HG02870 (cell line): ENCODE results near the gene PDS5B.
"Not testable (repeated sequence)": the region's sequence is repeated elsewhere in the genome, so short reads cannot be mapped to it uniquely, and the experiment has no call there.

Source experiments
- ATAC-seq: cut with Tn5 transposase; IDR thresholded peaks from one replicate; pipeline ENCODE4 v1.9.1; 2021; ENCODE audit warnings: mild to moderate bottlenecking, moderate library complexity; ENCODE audit not compliant: unreplicated experiment

PDS5B gene

DNA sequence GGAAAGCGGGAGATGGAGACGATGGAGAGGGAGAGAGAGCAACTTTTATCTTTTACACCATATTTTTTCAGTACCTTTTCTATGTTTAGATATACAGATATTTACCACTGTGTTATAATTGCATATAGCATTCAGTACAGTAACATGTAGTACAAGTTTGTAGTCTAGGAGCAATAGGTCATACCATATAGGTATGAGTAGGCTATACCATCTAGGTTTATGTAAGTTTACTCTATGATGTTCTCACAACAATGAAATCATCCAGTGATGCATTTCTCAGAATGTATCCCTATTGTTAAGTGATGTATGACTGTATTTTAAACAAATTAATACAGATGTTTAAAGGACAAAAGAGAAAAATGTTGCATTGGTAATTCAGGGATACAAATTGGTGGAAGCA is 136.1 kb downstream of the PDS5B start:
- no peak for ATAC-seq

- no peak for ATAC-seq
These were observed 137.7 kb downstream of the PDS5B start for GRCh38 chr13:32723987-32724386.

DNA sequence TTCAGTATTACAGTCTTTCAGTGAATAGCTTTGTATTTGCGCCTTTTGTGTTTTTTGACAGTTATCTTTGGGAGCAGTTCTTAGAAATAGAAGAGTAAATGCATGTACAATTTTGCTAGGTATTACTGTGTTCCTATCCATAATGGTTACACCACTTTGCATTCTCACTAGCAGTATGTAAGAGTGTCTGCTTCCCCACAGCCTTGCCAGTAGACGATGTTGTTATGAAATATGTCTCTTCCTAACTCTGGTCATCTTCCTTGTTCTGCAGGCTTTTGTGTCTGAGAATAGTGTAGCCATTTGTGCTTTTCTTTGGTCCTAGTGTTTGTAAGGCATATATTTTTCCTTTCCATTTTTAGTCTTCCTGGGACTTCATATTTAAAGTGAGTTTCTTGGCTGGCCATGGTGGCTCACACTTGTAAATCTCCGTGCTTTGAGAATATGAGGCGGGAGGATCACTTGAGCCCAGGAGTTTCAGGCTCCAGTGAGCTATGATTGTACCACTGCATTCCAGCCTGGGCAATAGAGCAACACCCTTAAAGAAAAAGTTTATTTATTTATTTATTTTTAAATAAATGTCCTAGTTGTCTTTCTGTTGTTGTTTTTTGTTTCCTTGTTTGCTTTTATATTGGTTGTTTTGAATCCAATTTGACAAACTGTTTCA is 140.3 kb downstream of the PDS5B start:
- no peak for ATAC-seq

DNA sequence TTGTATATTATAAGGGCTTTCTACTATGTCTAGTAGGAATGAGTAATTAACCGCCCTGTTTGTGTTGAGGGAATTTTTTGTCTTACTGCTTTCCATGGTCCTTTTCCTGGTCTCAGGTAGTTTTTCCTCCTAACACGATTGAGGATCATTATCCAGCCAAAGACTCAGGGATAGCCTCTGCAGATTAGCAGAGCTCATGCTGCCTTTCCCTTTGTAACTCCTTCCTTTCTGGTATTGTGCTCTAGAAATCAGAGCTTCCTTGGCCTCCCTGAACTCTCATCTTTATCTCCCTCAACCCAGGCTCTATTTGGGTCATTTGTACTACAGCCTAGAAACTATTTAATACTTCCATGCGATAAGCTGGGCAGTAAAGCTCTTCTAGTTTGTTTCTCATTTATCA is 142.1 kb downstream of the PDS5B start:
- no peak for ATAC-seq

GRCh38 chr13:32729097-32729496 is 142.8 kb downstream of the PDS5B start:
- not testable (repeated sequence) for ATAC-seq

GRCh38 chr13:32731074-32731473 is 144.8 kb downstream of the PDS5B start:
- no peak for ATAC-seq

DNA sequence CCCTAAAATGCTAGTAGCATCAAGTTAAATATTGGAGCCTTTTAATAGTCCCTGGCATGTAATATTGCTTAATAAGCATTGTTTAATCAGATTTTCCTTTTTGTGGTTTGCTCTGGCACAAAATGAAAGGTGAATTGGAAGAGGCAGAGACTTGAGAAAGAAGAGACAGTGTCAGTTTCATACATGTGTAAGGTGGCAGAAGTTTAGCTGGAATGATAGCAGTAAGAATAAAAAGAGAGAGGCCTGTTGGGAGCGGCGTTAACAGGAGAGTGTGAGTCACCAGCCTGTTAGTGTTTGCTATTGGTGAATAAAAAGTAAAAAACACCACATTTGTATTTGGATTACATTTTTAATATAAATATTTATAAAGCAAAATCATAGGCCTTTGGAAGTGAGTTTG is 145.3 kb downstream of the PDS5B start:
- no peak for ATAC-seq

- no peak for ATAC-seq
These were observed 147.4 kb downstream of the PDS5B start for GRCh38 chr13:32733690-32734089.

- no peak for ATAC-seq
These were observed 148.3 kb downstream of the PDS5B start for GRCh38 chr13:32734511-32734910.

- no peak for ATAC-seq
These were observed 149.6 kb downstream of the PDS5B start for GRCh38 chr13:32735859-32736258.

- no peak for ATAC-seq
These were observed 150.4 kb downstream of the PDS5B start for GRCh38 chr13:32736648-32737047.

- ATAC-seq, result peak; percentile 67
These were observed 150.9 kb downstream of the PDS5B start for GRCh38 chr13:32737111-32737571.

DNA sequence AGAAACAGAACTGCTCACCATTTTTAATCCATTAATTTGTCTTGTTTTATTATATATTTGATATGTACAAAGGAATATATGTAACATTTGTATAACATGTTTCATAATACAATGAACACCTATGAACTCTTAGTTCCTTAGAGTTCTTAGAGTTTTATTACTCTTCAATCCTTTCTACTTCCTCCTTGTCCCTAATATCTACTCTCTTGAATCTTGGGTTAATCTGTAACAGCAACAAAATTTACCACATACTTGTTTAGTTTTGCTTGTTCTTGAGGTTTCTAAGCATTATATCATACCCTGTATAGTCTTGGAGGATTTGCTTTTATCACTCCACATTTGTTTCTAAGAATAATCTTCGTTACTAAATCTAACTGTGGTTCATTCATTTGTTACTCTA is 151.4 kb downstream of the PDS5B start:
- peak; percentile 19 for ATAC-seq

DNA sequence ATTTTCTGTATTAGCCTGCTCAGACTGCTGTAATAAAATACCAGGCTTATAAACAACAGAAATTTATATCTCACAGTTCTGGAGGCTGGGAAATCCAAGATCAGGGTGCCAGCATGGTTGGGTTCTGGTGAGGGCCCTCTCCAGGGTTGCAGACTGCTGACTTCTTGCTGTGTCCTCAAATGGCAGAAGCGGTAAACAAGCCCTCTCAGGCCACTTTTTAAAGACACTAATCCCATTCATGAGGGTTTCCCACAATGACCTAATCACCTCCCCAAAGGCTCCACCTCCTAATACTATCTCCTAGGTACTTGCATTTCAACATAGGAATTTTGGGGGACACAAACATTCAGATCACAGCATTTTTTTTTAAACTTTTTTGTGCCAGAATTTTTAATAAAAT is 159.3 kb downstream of the PDS5B start:
- ATAC-seq, result no peak

DNA sequence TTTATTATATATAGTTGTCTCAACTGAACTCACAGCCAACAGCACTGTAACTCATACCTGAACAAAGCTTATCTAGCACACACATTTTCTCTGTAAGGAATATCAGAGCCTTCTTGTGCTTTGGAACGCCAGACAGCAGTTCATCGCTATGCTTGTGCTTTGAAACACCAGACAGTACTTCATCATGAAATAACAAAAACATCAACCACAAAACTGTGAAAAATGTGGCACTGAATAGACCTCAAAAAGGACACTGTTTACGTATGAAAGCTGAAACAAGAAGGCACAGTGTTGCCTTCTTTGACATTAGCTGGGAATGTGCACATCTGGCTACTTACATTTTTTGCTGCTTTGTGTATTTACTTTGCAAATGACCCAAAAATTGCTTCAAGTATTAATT is 160.2 kb downstream of the PDS5B start:
- ATAC-seq, result no peak

DNA sequence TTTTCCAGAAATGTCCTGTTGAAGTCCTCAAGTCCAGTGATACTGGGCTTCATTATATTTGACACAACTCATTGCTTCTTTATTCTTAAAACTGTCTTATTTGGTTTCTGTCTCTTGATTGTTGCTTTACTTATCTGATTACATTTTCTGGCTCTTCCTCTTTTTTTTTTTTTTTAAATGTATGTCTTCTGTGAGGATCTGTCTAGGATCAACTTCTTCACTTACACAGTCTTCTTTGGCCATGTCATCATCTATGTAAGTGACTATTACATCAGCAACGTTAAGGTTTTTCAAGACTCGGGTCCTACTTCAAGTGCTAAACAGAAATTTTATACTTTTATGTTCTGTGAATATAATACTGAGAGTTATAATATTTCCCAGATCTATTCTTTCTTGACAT is 162.1 kb downstream of the PDS5B start:
- ATAC-seq, result no peak

DNA sequence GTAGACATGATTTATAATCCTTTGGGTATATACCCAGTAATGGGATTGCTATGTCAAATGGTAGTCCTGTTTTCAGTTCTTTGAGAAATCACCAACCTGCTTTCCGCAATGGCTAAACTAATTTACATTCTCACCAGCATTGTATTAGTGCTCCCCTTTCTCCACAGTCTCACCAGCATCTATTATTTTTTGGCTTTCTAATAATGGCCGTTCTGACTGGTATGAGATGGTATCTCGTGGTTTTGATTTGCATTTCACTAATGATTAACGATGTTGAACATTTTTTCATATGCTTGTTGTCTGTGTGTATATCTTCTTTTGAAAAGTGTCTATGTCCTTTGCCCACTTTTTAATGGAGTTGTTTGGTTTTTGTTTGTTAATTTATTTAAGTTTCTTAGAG is 165.1 kb downstream of the PDS5B start:
- no peak for ATAC-seq

DNA sequence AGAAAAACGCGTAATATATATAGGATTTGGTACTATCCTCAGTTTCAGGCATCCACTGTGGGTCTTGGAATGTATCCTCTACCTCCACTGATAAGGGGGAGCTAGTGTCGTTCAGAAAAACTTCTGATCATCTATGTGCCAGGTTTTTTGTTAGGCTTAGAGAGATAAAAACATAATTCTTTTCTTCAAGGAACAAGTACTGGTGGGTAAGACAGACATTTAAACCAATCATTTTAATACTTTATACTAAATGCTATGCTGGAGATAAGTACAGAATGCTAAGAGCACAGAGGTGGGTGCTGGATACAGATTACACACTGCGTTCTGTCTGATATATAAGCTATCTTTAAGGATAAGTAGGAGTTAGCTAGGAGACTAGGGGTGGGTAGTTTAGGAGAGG is 166.1 kb downstream of the PDS5B start:
- ATAC-seq, result no peak

DNA sequence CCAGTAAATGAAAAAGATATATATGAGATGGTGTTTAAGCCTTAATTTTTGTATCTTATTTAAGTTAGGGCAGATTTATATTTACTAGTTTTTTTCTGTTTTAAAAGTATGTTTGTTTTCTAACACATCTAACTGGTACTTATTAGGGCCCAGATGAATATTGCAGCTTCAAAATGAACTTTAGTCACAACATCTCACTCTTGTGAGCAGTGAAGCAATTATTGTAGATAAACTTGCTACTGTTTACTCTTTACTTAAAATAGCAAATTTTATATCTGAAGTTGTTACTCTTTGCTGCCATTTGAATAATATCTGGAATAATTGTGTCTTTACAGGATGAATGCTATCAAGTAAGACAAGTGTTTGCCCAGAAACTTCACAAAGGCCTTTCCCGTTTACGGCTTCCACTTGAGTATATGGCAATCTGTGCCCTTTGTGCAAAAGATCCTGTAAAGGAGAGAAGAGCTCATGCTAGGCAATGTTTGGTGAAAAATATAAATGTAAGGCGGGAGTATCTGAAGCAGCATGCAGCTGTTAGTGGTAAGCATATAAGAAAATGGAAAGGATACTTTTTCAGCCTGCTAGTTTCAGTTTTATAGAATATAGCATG is 166.8 kb downstream of the PDS5B start:
- ATAC-seq, result no peak

DNA sequence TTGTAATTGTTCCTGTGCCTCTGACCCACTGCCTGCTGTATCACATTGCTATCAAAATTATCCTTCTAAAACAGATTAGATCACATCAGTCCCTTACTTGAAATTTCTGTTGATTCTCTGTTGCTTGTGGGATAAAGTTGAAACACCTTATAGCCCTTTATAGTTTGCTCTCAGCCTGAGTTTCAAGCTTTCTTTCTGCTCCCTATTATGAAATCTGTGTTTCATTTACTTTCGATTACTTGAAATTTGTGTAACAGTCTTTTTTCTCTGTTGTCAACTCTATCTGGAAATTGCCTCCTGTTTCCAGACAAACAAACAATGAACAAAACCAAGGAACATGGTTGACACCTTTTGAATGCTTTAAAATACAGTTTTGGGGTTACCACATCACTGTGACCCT is 167.9 kb downstream of the PDS5B start:
- ATAC-seq, result no peak

DNA sequence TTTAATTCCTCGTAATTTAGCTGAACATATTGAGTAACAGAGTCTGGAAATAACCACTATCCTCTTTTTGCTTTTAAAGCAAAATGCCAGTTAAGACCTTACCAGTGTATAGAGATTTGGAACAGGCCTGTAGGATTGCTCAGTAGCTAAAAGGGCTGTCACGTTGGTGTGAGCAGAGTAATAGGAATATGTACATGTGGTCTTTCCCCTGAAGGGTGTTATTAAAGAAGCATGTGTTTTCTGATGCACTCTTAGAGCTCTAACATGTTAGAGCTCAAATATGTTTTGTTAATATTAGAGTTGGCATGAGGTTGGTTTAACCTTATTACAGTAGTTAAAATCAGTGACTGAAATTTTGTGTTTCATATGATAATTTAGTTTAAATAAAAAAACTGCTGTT is 172.9 kb downstream of the PDS5B start:
- no peak for ATAC-seq

DNA sequence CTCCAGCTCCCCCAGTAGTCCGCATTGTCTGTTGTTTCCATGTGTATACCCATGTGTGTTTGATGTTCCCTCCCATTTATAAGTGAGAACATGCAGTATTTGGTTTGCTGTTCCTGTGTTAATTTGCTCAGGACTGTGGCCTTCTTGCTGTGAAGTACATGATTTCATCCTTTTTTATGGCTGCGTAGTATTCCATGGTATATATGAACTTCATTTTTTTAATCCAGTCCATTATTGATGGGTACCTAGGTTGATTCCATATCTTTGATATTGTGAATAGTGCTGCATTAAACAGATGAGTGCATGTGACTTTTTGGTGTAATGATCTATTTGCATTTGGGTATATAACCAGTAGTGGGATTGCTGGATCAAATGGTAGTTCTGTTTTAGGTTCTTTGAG is 175.2 kb downstream of the PDS5B start:
- no peak for ATAC-seq

- no peak for ATAC-seq
These were observed 192.9 kb downstream of the PDS5B start for GRCh38 chr13:32779119-32779518.
